ENCODE data around the gene REX1BD. TPM values are rescaled to one million over a fixed set of nuclear protein-coding genes. Genes with fewer than 3 reads are reported as not detected.

The REX1BD gene
- total RNA-seq, 1 donor from 2014 or later: 173 TPM

DNA sequence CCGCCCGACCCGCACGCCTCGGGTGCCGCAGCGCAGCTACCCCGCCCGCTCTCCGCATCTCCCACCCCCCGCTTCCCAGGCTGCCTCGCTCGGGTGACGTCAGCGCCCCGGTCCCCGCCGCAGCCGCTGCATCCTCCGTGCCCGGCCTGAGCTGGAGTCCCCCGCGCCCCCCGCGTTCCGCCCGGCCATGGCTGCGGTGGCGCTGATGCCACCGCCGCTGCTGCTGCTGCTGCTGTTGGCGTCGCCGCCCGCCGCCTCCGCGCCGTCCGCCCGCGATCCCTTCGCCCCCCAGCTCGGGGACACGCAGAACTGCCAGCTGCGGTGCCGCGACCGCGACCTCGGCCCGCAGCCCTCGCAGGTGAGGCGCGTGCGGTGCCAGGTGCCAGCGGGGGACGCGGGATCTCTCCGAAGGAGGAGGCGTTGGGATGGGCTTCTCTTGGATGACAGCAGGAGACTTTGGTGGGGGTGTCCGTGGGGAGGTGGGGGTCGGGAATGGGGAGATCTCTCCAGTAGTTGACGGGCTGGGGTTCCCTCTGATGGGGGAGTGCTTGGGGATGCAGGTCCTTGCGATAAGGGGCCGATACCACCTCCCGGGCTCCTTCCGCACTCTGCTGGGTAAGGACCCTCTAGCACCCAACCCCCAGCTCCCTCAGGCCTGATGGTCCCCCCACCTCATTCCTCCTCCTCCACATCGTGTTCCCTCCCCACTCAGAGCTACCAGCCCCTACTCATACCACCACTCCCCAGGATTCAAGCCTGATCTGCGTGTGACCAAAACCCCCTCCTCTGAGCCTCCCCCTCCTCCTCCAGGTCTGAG is 24.4 kb downstream of the REX1BD start, which contains the start of gene TMEM59L:
TMEM59L (plus strand) TSS at position 99 of the 817 bp plus-strand sequence; CDS start at position 188, 89 bp downstream.
- TF ChIP-seq CTCF (IDR thresholded peaks at IDR 0.05): no peak
- Histone ChIP-seq H3K27ac (no peak within 1 kb of the TSS), H3K27me3 (peaks cover 40% of the 10 kb centered on the region)

GRCh38 chr19:18613589-18614234 is 25.1 kb downstream of the REX1BD start:
- DNase-seq (ENCODE audit: low spot score in 2 of 2): no peak
- H3K4me1 ChIP-seq: peaks cover 0 to 18% of the 10 kb centered on the region in 2 donors
- no peaks in the 10 kb centered on the region for H3K36me3 ChIP-seq
- H3K9me3 ChIP-seq: no peaks in the 10 kb centered on the region
- no peak overlapping the region for H3K27ac ChIP-seq
- intact Hi-C loops (cut with DNase I): no loop called here
- TF ChIP-seq CTCF (IDR thresholded peaks at IDR 0.05): no peak
- peaks cover 40% of the 10 kb centered on the region for H3K27me3 ChIP-seq
- H3K4me3 ChIP-seq: no peak overlapping the region

More for the DNA sequence above, 24.4 kb downstream of the REX1BD start, which contains the start of gene TMEM59L:
- Histone ChIP-seq H3K4me3 (peak within 1 kb of the TSS; percentile 57 to 62), H3K36me3 (no peaks in the 10 kb centered on the region), H3K9me3 (no peaks in the 10 kb centered on the region), H3K4me1 (peaks cover 0 to 18% of the 10 kb centered on the region in 2 donors)
- no peak for DNase-seq (ENCODE audit: low spot score in 2 of 2)
- intact Hi-C loops (cut with DNase I): no loop called here

GRCh38 chr19:18616023-18616422 is 27.4 kb downstream of the REX1BD start:
- Histone ChIP-seq H3K27ac (no peak overlapping the region), H3K27me3 (peaks cover 24% of the 10 kb centered on the region), H3K4me3 (no peak overlapping the region), H3K9me3 (no peaks in the 10 kb centered on the region), H3K36me3 (no peaks in the 10 kb centered on the region), H3K4me1 (peaks cover 0 to 14% of the 10 kb centered on the region in 2 donors)
- intact Hi-C loops (cut with DNase I): no loop called here
- no peak for TF ChIP-seq CTCF (IDR thresholded peaks at IDR 0.05)
- no peak for DNase-seq (ENCODE audit: low spot score in 2 of 2)

DNA sequence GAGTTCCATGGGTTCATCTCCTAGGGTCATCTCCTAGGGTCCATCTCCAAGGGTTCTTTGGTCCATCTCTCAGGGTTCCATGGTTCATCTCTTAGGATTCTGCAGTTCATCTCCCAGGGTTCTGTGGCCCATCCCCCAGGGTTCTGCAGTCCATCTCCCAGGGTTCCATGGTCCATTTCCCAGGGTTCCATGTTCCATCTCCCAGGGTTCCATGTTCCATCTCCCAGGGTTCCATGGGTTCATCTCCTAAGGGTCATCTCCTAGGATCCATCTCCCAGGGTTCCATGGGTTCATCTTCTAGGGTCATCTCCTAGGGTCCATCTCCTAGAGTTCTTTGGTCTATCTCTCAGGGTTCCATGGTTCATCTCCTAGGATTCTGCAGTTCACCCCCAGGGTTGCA is 29.0 kb downstream of the REX1BD start:
- Histone ChIP-seq H3K4me3 (no peak overlapping the region), H3K4me1 (peaks cover 0 to 2% of the 10 kb centered on the region in 2 donors), H3K27ac (no peak overlapping the region), H3K36me3 (no peaks in the 10 kb centered on the region), H3K27me3 (peaks cover 8% of the 10 kb centered on the region), H3K9me3 (no peaks in the 10 kb centered on the region)
- intact Hi-C loops (cut with DNase I): no loop called here
- DNase-seq (ENCODE audit: low spot score in 2 of 2): no peak
- no peak for TF ChIP-seq CTCF (IDR thresholded peaks at IDR 0.05)

GRCh38 chr19:18618236-18618635 is 29.6 kb downstream of the REX1BD start:
- intact Hi-C loops (cut with DNase I): no loop called here
- Histone ChIP-seq H3K9me3 (no peaks in the 10 kb centered on the region), H3K4me3 (no peak overlapping the region), H3K27ac (no peak overlapping the region), H3K36me3 (no peaks in the 10 kb centered on the region), H3K27me3 (peaks cover 2% of the 10 kb centered on the region), H3K4me1 (no peaks in the 10 kb centered on the region)
- DNase-seq (ENCODE audit: low spot score in 2 of 2): no peak
- no peak for TF ChIP-seq CTCF (IDR thresholded peaks at IDR 0.05)

Data from ascending aorta (tissue), 2 donors.